GM19240 (cell line): ENCODE data around the gene CNN3.

Source experiments
- DNase-seq: peaks from one replicate; pipeline ENCODE4 v3.0.0; 2011; ENCODE audit warnings: low spot score; ENCODE audit not compliant: insufficient read length

CNN3 gene

GRCh38 chr1:94922761-94923331 lies 4.1 kb downstream of the CNN3 start:
- DNase-seq, result no peak

GRCh38 chr1:94921977-94922376 lies 4.9 kb downstream of the CNN3 start:
- DNase-seq, result no peak

GRCh38 chr1:94920061-94920460 lies 6.8 kb downstream of the CNN3 start:
- no peak for DNase-seq

GRCh38 chr1:94919241-94920030 lies 7.5 kb downstream of the CNN3 start:
- no peak for DNase-seq

- DNase-seq, result no peak
Observed at GRCh38 chr1:94917251-94917650, 9.7 kb downstream of the CNN3 start.

- no peak for DNase-seq
Observed at GRCh38 chr1:94912263-94913184, 14.4 kb downstream of the CNN3 start.

- DNase-seq, result no peak
Observed at GRCh38 chr1:94909486-94909885, 17.4 kb downstream of the CNN3 start.

GRCh38 chr1:94908965-94909364 lies 17.9 kb downstream of the CNN3 start:
- no peak for DNase-seq

GRCh38 chr1:94908190-94908589 lies 18.7 kb downstream of the CNN3 start:
- no peak for DNase-seq

GRCh38 chr1:94907136-94907535 lies 19.8 kb downstream of the CNN3 start:
- no peak for DNase-seq

GRCh38 chr1:94906382-94906781 lies 20.5 kb downstream of the CNN3 start:
- no peak for DNase-seq

GRCh38 chr1:94905207-94905606 lies 21.7 kb downstream of the CNN3 start:
- no peak for DNase-seq

GRCh38 chr1:94903280-94904009 lies 23.5 kb downstream of the CNN3 start:
- DNase-seq, result no peak

- DNase-seq, result no peak
Observed at GRCh38 chr1:94901841-94902240, 25.1 kb downstream of the CNN3 start.

GRCh38 chr1:94899756-94900155 lies 27.2 kb downstream of the CNN3 start:
- no peak for DNase-seq

- DNase-seq, result no peak
Observed at GRCh38 chr1:94898491-94899385, 28.2 kb downstream of the CNN3 start.

GRCh38 chr1:94895518-94895917 lies 31.4 kb downstream of the CNN3 start:
- DNase-seq, result no peak

- DNase-seq, result no peak
Observed at GRCh38 chr1:94894630-94895029, 32.3 kb downstream of the CNN3 start.

GRCh38 chr1:94892604-94893254 lies 34.2 kb downstream of the CNN3 start:
- DNase-seq, result no peak

- DNase-seq, result no peak
Observed at GRCh38 chr1:94888201-94888600, 38.7 kb downstream of the CNN3 start.
